ENCODE results near the gene SIRT2.
A peak's percentile ranks its signal among the peaks of the same experiment; 100 is the strongest.
"Not testable (repeated sequence)": the region's sequence is repeated elsewhere in the genome, so short reads cannot be mapped to it uniquely, and the experiment has no call there.

The SIRT2 gene

DNA sequence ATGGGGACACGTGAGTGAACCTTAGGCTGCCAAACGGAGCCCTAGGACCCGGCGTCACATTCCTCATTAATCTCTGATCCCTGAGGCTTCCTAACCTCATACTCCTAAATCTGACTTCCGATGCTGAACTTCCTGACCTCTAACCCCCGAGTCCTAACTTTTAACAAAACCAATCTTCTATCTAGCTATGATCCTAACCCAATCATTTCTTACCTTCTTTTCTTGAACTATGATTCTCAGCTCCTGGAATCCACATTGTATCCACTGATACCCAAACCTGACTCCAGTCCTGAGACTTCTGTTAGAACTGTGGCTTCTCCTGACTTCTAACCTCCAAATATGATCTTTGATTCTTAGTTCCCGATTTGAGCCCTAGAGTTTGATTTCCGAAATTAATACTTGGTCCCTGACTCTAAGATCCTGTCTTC is 798 bp upstream of the SIRT2 start:
- no peak for DNase-seq

DNA sequence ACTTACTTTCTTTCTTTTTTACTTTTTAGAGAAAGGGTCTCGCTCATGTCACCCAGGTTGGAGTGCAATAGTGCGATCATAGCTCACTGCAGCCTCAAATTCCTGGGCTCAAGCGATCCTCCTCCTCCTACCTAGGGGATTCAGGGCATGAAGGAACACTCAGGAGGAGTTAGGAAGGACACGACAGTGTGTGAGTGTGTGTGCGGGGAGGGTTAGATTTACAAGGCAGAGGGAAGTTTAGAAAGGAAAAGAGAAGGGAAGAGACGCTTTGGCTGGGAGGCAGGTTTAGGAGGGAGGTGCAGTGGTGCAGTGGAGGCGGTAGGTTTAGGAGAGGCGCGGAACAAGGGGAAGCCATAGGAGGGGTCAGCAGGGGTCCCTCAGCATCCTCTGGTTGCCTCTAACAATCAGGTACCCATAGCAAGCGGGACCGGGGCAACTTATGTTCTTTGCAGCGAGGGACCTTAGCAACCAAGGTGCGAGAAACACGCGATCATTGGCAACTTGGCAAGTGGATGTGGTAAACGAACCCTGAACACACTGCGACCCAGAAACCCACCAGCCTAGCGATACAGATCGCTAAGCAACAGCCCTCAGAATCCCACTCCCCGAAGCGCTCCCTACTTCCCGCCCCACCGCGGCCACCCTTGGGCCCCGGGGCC is 501 bp downstream of the SIRT2 start:
- peak; percentile 36 for DNase-seq

DNA sequence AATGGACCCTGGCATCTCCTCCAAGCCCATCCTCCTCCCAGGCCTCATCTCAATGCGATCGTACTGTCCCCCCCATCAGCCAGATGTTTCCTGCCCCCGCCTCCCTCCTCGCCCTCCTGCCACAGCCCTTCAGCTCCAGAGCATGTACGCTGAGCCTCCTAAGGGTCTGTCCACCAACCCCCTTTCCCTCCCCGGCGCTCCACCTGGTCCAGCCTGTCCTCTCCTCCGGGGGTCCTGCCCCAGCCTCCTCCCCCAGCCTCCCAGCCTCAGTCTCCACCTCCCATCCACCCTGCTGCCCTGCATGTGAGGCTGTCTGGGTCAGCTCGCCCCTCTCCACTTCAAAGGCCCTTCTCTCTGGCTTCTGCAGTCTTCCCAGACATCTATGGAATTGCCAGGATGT is 4.5 kb downstream of the SIRT2 start:
- DNase-seq: no peak

- DNase-seq: no peak
These were observed 6.1 kb downstream of the SIRT2 start for GRCh38 chr19:38893341-38893771.

DNA sequence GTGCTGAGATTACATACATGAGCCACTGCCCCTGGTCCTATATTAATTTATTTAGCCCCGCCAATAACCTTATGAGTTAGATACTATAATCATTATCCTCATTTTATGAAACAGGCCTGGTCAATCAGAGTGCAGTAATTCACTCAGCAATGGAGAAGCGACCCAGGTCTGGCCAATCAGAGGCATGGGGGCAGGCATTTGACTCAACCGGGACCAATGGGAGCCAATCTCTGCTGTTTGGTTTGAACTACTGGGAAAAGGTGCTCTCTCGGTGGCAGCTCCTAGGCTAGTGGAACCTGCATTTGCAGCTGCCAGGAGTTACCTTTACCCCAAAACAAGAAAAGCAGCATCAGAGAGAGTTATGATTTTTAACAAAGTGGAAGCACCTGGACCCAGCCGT is 6.6 kb downstream of the SIRT2 start:
- no peak for DNase-seq

- DNase-seq: no peak
These were observed 7.6 kb downstream of the SIRT2 start for GRCh38 chr19:38891771-38892170.

DNA sequence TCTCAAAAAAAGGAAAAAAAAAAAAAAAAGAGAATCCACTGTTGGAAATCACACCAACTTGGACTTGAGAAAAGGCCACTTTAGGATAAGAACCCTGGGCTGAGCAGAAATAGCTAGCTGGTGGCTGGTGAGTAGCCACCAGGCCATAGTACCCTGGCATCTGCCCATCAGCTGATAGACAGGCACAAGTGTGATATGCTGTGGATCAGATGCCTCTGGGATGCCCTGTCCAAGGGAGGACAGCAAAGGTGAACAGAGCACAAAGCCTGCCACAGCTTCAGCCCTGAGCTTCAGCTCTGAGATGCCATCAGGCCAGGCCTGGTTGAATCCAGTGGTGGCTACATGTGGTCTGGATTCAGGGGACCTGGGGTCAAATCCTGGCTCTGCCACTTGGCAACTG is 8.7 kb downstream of the SIRT2 start:
- no peak for DNase-seq

DNA sequence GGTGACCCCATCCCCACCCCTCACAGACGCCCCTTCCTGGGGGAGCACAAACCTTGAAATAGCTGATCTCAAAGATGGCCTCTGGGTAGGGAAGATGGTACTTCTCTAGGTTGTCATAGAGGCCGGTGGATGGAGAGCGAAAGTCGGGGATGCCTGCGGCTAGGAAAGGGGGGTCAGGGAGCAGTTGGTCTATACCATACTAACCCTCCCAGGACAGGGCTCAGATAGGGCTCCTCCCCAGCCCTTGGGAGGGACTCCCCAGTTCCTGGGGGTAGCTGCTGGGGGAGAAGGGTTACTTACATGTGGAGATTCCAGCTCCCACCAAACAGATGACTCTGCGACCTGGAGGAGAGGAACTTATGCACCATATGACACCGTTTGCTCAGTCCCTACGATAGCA is 9.6 kb downstream of the SIRT2 start:
- DNase-seq: no peak

DNA sequence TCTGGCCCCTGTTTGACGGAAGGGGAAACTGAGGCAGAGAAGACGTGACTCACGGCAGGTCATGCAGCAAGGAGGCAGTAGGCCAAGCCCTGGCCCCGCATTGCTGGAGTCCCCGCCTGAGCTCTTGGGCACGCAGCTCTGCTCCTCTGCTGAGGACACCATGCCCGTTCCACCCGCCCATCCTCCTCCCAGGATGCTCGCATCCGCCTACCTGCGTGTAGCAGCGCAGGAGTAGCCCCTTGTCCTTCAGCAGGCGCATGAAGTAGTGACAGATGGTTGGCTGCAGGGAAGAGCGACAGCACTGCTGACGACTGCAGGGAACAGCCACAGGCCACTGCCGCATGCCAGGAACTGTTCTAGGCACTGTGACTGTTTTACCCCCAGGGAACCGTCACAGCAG is 10.5 kb downstream of the SIRT2 start:
- DNase-seq: no peak

GRCh38 chr19:38884691-38885090 is 14.7 kb downstream of the SIRT2 start:
- DNase-seq: not testable (repeated sequence)

DNA sequence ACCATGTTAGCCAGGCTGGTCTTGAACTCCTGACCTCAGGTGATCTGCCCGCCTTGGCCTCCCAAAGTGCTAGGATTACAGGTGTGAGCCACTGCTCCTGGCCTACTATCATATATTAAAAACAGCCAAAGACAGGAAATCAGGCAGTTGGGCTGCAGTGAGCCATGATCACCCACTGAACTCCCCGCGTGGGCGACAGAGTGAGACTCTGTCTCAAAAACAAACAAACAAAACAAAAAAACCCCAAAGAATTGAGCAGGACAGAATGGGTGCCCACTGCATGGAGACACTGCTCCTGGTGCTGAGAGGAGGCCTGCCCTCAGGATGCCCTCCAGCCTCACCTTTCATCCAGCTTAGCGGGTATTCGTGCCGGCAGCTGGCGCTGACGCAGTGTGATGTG is 16.1 kb downstream of the SIRT2 start:
- no peak for DNase-seq

DNA sequence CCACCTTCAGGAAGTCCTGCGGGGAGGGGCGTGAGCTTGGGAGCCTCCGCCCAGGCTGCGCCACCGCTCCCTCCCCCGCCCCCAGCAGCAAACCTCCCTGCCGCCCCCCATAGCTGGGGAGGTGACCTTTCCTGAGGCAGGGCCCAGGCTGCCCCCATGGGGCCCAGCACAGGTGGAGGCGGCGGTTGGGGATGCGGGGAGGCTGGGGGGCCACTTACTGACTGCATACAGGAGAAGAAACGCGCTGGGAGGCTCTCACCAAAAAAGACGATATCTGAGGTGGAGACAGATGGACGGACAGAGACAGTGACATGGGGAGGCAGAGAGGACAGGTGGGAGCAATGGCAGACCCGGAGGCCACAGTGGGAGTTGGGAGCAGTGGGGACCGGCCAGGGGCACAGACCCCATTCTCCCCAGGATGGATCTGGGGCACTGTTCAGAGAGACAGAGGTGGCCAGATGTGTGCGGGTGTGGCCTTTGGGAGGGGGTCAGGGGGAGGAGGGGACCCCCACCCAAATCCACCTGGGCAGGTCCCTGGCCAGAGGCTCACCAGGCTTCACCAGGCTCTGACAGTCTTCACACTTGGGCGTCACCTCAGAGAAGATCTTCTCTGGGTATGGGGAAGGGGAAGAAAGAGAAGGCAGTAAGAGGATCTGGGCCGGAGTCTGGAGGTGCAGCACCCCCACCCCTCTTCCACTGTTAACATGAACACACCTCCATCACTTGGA is 18.4 kb downstream of the SIRT2 start:
- DNase-seq: no peak

- no peak for DNase-seq
These were observed 19.1 kb downstream of the SIRT2 start for GRCh38 chr19:38880076-38880881.

GRCh38 chr19:38879400-38879751 is 20.0 kb downstream of the SIRT2 start:
- no peak for DNase-seq

DNA sequence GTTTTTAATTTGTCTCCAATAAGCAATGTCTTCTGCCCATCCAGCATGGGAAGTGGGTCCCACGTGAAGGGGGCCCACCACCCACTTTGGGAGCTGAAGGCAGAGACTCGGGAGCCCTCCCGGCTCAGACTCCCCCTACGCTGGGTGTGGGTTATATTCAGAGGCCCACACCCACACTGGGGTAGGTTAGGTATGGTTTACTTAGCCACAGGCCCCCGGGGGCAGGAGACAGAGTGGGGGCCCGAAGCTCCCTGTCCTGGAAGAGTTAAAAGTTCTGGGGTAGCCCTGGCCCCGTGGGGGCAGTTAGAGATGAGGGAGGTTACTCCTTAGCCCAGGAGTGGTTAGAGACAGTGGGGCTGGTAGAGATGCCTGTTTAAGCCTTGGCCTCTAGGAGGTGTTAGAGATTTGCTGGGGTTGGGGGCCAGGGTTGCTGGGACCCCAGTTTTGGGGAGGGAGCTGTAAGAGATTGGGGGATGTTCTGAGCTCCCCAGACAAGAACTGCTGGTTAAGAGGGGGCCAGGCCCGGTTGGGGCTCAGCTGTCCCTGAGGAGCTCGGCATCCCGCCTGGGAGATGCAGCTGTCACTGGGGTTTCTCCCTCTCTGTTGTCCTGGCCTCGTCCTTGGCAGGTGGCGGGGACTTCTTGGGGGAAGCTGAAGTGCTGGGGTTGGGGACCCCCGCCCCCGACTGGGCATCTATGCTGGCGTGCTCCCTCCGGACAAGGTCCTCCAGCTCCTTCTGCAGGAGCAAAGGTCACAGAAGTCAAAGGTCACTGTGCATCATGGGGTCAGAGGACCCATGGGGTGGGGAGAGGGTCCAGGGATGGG is 20.6 kb downstream of the SIRT2 start:
- no peak for DNase-seq

DNA sequence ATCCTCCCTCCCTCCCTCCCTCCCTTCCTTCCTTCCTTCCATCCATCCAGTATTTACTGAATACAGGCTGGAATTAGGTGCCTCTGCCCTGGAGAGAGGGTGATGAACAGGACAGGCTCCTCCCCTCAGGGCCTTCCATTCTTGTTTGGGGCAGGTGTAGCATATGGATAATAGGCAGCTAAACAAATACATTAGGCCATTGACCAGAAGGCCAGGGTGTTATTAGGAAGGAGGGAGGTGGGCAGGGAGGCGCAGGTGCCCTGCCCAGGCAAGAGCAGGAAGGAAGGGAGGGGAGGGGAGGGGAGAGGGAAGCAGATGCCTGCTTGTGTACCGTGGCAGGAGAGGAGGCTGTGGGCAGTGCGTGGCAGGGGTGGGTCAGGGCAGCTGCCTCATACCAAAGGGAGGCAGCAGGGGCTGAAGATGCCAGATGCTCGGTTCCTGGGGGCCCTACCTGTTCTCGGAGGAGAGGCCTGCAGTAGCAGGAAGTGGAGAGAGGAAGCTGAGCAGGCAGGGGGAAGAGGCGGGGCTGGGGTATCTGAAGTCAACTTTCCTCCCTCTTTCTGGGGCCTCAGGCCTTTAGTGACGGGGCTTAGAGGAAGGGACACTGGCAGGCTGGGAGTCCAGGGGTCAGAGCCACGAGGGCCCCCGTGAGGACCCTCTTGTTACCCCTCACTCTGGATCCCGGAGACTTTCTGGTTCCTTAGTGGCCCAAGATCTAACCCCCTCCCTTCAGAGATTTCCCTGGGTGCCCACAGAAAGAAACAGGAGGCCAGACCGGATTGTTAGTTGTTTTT is 21.4 kb downstream of the SIRT2 start, which contains the start of gene RINL:
RINL (minus strand) TSS at position 495 of the 794 bp plus-strand sequence. CDS start 1,533 bp downstream, outside the sequence.
- DNase-seq: no peak

GRCh38 chr19:38875656-38876395 is 23.6 kb downstream of the SIRT2 start:
- no peak for DNase-seq

DNA sequence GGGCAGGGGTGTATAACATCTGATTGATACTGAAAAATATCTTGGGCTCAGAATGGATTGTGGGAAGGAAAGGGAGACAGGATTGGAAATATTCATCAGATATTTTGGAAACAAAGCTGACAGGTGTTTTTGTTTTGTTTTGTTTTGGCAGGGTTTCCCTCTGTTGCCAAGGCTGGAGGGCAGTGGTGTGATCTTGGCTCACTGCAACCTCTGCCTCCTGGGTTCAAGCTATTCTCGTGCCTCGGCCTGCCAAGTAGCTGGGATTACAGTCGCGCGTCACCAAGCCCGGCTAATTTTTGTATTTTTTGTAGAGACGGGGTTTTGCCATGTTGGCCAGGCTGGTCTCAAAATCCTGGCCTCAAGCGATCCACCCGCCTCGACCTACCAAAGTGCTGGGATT is 26.0 kb downstream of the SIRT2 start:
- DNase-seq: not testable (repeated sequence)

GRCh38 chr19:38870612-38871011 is 28.8 kb downstream of the SIRT2 start:
- DNase-seq: no peak

GRCh38 chr19:38869836-38870607 is 29.4 kb downstream of the SIRT2 start:
- DNase-seq: peak; percentile 75

Data from right kidney (tissue), 1 donor.